DOHH2 (cell line): ENCODE results near the gene PDCL2.

Source experiments
- EZH2phosphoT487 ChIP-seq: fragments of 200-600 bp; sonication (generic); IDR thresholded peaks from 2 replicates; pipeline ENCODE4 v1.6.1; 2017; ENCODE audit warnings: borderline replicate concordance, mild to moderate bottlenecking, antibody characterized with exemption, low read length, moderate library complexity, mixed read lengths
- TF ChIP-seq, protein P1 (sequence below): fragments of 200-600 bp; sonication (generic); IDR thresholded peaks from one replicate; pipeline ENCODE4 v1.5.1; 2014; ENCODE audit warnings: antibody characterized with exemption, mild to moderate bottlenecking, low read depth, low read length; ENCODE audit not compliant: poor library complexity, severe bottlenecking

DNA sequence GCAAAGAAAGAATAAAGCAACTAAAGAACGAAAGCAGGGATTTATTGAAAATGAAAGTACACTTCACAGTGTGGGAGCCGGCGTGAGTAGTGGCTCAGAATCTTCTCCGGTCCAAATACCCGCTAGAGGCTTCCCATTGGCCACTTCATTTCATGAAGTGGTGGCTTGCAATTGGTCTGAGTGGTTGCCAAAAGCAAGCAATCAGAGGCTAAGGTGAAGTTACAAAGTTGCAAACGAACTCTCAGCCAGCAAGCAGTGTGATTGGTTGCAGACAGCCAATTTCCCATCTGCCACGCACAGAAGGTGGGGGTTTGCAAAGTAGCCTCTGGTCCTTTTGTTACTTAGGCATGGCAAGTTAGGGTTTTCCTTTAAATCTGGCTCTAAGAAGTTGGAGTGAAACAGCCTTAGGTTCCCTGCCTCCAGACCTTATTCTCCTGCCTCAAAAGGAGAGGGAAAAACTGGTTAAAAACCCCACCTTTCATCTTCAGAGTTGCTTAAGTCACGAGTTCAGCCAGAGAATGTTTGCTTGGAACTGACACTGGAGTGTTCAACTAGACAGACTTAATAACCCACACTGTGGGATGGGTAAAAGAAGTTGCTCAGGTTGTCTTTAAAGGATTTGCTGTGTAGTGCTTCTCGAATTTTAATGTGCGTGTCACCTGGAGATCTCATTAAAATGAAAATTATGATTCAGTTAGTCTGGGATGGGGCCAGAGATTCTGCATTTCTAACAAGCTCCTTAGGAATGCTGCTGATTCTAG lies 38.4 kb downstream of the PDCL2 start:
- TF ChIP-seq, protein P1, sequence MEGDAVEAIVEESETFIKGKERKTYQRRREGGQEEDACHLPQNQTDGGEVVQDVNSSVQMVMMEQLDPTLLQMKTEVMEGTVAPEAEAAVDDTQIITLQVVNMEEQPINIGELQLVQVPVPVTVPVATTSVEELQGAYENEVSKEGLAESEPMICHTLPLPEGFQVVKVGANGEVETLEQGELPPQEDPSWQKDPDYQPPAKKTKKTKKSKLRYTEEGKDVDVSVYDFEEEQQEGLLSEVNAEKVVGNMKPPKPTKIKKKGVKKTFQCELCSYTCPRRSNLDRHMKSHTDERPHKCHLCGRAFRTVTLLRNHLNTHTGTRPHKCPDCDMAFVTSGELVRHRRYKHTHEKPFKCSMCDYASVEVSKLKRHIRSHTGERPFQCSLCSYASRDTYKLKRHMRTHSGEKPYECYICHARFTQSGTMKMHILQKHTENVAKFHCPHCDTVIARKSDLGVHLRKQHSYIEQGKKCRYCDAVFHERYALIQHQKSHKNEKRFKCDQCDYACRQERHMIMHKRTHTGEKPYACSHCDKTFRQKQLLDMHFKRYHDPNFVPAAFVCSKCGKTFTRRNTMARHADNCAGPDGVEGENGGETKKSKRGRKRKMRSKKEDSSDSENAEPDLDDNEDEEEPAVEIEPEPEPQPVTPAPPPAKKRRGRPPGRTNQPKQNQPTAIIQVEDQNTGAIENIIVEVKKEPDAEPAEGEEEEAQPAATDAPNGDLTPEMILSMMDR: no peak
- no peak for TF ChIP-seq EZH2phosphoT487
